Measurements from ENCODE around the gene RNF145.

RNF145 gene

GRCh38 chr5:159217236-159217635 lies 7.9 kb upstream of the RNF145 start:
- no peak for DNase-seq

- DNase-seq = no peak
These were observed 7.1 kb upstream of the RNF145 start for GRCh38 chr5:159216454-159216853.

- DNase-seq = no peak
These were observed 6.5 kb upstream of the RNF145 start for GRCh38 chr5:159215886-159216285.

- DNase-seq = no peak
These were observed 5.3 kb upstream of the RNF145 start for GRCh38 chr5:159214486-159215271.

- no peak for DNase-seq
These were observed 3.5 kb upstream of the RNF145 start for GRCh38 chr5:159212657-159213462.

- DNase-seq = no peak
These were observed 2.4 kb upstream of the RNF145 start for GRCh38 chr5:159211729-159212174.

GRCh38 chr5:159210846-159211245 lies 1.5 kb upstream of the RNF145 start:
- no peak for DNase-seq

GRCh38 chr5:159210210-159210661 lies 883 bp upstream of the RNF145 start:
- DNase-seq = no peak

- no peak for DNase-seq
These were observed 577 bp downstream of the RNF145 start for GRCh38 chr5:159208514-159209437.

GRCh38 chr5:159207686-159208513 lies 1.5 kb downstream of the RNF145 start:
- peak; percentile 10 to 68 for DNase-seq

- no peak for DNase-seq
These were observed 2.1 kb downstream of the RNF145 start for GRCh38 chr5:159207222-159207685.

- DNase-seq = no peak
These were observed 2.5 kb downstream of the RNF145 start for GRCh38 chr5:159206818-159207217.

- no peak for DNase-seq
These were observed 3.0 kb downstream of the RNF145 start for GRCh38 chr5:159206368-159206767.

- no peak for DNase-seq
These were observed 6.0 kb downstream of the RNF145 start for GRCh38 chr5:159203351-159203750.

- DNase-seq = no peak
These were observed 7.2 kb downstream of the RNF145 start for GRCh38 chr5:159202151-159202550.

- no peak for DNase-seq
These were observed 9.6 kb downstream of the RNF145 start for GRCh38 chr5:159199780-159200179.

- no peak for DNase-seq
These were observed 10.1 kb downstream of the RNF145 start for GRCh38 chr5:159199225-159199624.

GRCh38 chr5:159198063-159199036 lies 11.0 kb downstream of the RNF145 start:
- DNase-seq = no peak

GRCh38 chr5:159195775-159196174 lies 13.6 kb downstream of the RNF145 start:
- no peak for DNase-seq

GRCh38 chr5:159190170-159190569 lies 19.2 kb downstream of the RNF145 start:
- no peak for DNase-seq

- no peak for DNase-seq
These were observed 20.0 kb downstream of the RNF145 start for GRCh38 chr5:159189310-159189709.
